ENCODE results near the gene AJAP1.

Gene AJAP1

GRCh38 chr1:4627353-4627752 lies 27.1 kb upstream of the AJAP1 start:
- no peak for TF ChIP-seq NFIC (IDR thresholded peaks at IDR 0.05)

DNA sequence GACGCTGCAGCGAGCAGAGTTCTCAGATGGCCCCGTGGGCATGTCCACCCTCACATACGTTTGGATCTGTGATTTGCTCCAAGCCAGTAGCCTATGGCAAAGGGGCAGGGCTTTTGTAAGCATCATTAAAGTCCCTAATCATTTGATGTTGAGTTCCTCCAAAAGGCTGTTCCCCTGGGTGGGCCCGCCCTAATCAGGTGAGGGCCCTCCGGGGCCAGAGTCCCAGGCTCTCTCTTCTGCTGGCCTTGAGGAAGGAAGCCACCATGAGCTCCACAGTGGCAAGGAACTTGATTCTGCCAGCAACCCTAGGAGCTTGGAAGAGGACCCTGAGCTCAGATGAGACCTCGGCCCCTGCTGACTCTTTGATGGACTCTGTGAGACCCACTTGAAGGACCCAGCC lies 25.4 kb upstream of the AJAP1 start:
- TF ChIP-seq EGR1 (IDR thresholded peaks at IDR 0.05) (no peak), TAF1 (IDR thresholded peaks at IDR 0.05; ENCODE audit: low read depth) (no peak), TEAD4 (IDR thresholded peaks at IDR 0.05) (no peak), EP300 (IDR thresholded peaks at IDR 0.05; ENCODE audit: borderline replicate concordance) (no peak), CREB1 (IDR thresholded peaks at IDR 0.05; ENCODE audit: low read depth) (no peak)
- TF ChIP-seq, protein P1, sequence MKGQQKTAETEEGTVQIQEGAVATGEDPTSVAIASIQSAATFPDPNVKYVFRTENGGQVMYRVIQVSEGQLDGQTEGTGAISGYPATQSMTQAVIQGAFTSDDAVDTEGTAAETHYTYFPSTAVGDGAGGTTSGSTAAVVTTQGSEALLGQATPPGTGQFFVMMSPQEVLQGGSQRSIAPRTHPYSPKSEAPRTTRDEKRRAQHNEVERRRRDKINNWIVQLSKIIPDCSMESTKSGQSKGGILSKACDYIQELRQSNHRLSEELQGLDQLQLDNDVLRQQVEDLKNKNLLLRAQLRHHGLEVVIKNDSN (IDR thresholded peaks at IDR 0.05): no peak

DNA sequence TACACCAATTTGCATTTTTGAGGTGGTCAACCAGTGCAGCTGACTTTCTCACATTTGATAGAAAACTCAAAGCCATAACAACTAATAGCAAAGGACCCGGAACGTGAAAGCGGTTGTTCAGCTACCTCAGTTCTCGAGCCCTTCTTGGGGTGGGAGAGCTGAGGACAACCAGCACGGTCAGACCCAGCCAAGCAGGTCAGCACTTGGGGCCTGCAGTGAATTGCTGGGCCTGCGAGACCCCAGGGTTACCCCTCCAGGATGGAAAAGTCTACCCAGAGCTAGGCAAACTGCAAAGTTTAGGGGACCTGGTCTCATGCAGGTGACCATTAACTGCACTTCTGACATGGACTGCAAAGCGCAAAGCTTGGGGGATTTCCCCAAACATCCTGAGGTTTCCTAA lies 23.8 kb upstream of the AJAP1 start:
- TF ChIP-seq RAD21 (IDR thresholded peaks at IDR 0.05; ENCODE audit: low read depth): no peak
- TF ChIP-seq YY1 (IDR thresholded peaks at IDR 0.05; ENCODE audit: low read depth): no peak
- TF ChIP-seq CREB1 (IDR thresholded peaks at IDR 0.05; ENCODE audit: low read depth): no peak
- TF ChIP-seq CEBPB (IDR thresholded peaks at IDR 0.05): no peak
- TF ChIP-seq, protein P1 (IDR thresholded peaks at IDR 0.05): no peak
- TF ChIP-seq MAX (IDR thresholded peaks at IDR 0.05): no peak
- TF ChIP-seq EP300 (IDR thresholded peaks at IDR 0.05; ENCODE audit: borderline replicate concordance): no peak
- TF ChIP-seq NFIC (IDR thresholded peaks at IDR 0.05): no peak

DNA sequence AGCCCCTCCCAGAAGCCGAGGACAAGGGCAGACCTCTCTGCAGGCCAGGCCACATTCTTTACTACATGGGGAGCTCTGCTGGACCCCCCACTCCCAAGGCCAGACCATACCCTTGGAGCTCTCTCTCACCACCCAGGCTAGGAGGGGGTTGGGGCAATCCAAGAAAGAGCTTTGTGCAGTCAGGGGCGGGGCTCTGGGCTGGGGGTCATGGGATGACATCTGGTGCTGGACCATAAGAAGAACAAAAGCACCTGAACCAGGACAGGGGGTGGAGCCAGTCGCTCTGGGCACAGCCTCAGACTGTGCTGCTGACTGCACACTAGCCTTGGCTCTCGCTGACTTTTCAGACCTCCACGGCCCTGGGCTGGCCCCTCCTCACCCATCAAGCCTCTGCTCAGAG lies 23.1 kb upstream of the AJAP1 start:
- no peak for TF ChIP-seq ZBTB7A (IDR thresholded peaks at IDR 0.05; ENCODE audit: low read depth)
- no peak for TF ChIP-seq NFIC (IDR thresholded peaks at IDR 0.05)
- TF ChIP-seq RAD21 (IDR thresholded peaks at IDR 0.05; ENCODE audit: low read depth): no peak
- TF ChIP-seq, protein P2, sequence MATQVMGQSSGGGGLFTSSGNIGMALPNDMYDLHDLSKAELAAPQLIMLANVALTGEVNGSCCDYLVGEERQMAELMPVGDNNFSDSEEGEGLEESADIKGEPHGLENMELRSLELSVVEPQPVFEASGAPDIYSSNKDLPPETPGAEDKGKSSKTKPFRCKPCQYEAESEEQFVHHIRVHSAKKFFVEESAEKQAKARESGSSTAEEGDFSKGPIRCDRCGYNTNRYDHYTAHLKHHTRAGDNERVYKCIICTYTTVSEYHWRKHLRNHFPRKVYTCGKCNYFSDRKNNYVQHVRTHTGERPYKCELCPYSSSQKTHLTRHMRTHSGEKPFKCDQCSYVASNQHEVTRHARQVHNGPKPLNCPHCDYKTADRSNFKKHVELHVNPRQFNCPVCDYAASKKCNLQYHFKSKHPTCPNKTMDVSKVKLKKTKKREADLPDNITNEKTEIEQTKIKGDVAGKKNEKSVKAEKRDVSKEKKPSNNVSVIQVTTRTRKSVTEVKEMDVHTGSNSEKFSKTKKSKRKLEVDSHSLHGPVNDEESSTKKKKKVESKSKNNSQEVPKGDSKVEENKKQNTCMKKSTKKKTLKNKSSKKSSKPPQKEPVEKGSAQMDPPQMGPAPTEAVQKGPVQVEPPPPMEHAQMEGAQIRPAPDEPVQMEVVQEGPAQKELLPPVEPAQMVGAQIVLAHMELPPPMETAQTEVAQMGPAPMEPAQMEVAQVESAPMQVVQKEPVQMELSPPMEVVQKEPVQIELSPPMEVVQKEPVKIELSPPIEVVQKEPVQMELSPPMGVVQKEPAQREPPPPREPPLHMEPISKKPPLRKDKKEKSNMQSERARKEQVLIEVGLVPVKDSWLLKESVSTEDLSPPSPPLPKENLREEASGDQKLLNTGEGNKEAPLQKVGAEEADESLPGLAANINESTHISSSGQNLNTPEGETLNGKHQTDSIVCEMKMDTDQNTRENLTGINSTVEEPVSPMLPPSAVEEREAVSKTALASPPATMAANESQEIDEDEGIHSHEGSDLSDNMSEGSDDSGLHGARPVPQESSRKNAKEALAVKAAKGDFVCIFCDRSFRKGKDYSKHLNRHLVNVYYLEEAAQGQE (IDR thresholded peaks at IDR 0.05; ENCODE audit: low read depth): no peak
- no peak for TF ChIP-seq EP300 (IDR thresholded peaks at IDR 0.05; ENCODE audit: borderline replicate concordance)
- no peak for TF ChIP-seq CEBPB (IDR thresholded peaks at IDR 0.05)
- TF ChIP-seq EGR1 (IDR thresholded peaks at IDR 0.05): no peak
- no peak for TF ChIP-seq MAX (IDR thresholded peaks at IDR 0.05)
- no peak for TF ChIP-seq YY1 (IDR thresholded peaks at IDR 0.05; ENCODE audit: low read depth)
- no peak for TF ChIP-seq TAF1 (IDR thresholded peaks at IDR 0.05; ENCODE audit: low read depth)
- TF ChIP-seq TCF12 (IDR thresholded peaks at IDR 0.05; ENCODE audit: low read depth): no peak
- TF ChIP-seq CREB1 (IDR thresholded peaks at IDR 0.05; ENCODE audit: low read depth): no peak
- TF ChIP-seq, protein P1 (IDR thresholded peaks at IDR 0.05): no peak
- no peak for TF ChIP-seq FOXM1 (IDR thresholded peaks at IDR 0.05; ENCODE audit: borderline replicate concordance, low read depth)
- TF ChIP-seq TEAD4 (IDR thresholded peaks at IDR 0.05): no peak

- TF ChIP-seq, protein P2 (IDR thresholded peaks at IDR 0.05; ENCODE audit: low read depth): no peak
- no peak for TF ChIP-seq TEAD4 (IDR thresholded peaks at IDR 0.05)
- TF ChIP-seq ZBTB7A (IDR thresholded peaks at IDR 0.05; ENCODE audit: low read depth): no peak
- no peak for TF ChIP-seq CEBPB (IDR thresholded peaks at IDR 0.05)
- TF ChIP-seq YY1 (IDR thresholded peaks at IDR 0.05; ENCODE audit: low read depth): no peak
- TF ChIP-seq, protein P1 (IDR thresholded peaks at IDR 0.05): no peak
- no peak for TF ChIP-seq TAF1 (IDR thresholded peaks at IDR 0.05; ENCODE audit: low read depth)
- TF ChIP-seq NFIC (IDR thresholded peaks at IDR 0.05): no peak
Observed at GRCh38 chr1:4633346-4633745, 21.1 kb upstream of the AJAP1 start.

DNA sequence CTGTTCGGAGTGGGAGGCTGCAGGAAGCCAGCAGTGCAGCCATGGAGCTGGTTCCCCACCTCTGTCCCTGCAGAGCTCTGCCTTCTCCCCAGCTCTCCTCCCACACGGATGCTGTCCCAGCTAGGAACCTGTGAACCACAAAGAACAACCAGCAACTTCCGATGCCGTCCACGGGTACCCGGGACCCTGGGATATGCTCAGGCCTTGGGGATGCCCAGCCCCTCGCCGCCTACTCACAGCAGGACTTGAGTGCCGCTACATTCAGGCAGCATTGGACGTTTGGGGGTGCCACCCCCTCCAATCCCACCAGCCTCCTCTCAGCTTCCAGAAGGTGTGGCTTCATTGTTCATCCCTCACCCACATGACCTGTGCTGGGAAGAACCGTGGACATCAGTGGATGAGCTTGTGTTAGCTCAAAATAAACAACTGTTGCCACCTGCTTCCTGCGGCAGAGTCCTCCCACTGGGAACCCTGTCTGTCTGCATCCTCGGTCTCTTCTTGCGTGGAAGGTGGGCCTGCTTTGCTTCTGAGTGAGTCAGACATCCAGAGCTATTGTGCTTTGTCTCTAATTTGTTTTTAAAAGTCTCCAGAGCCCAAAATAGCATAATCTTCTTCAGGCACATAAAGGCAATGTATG lies 20.1 kb upstream of the AJAP1 start:
- TF ChIP-seq NFIC (IDR thresholded peaks at IDR 0.05) (no peak), ZBTB7A (IDR thresholded peaks at IDR 0.05; ENCODE audit: low read depth) (no peak), FOXM1 (IDR thresholded peaks at IDR 0.05; ENCODE audit: borderline replicate concordance, low read depth) (no peak), TAF1 (IDR thresholded peaks at IDR 0.05; ENCODE audit: low read depth) (no peak), TCF12 (IDR thresholded peaks at IDR 0.05; ENCODE audit: low read depth) (no peak), MAX (IDR thresholded peaks at IDR 0.05) (no peak), CREB1 (IDR thresholded peaks at IDR 0.05; ENCODE audit: low read depth) (no peak), TEAD4 (IDR thresholded peaks at IDR 0.05) (no peak)
- TF ChIP-seq, protein P2 (IDR thresholded peaks at IDR 0.05; ENCODE audit: low read depth): no peak
- TF ChIP-seq, protein P1 (IDR thresholded peaks at IDR 0.05): no peak

Data from Ishikawa (cell line).